ENCODE results near the gene RAD18. TPM values are rescaled to one million over a fixed set of nuclear protein-coding genes. Genes with fewer than 3 reads are reported as not detected.

Gene RAD18
- polyA plus RNA-seq, 10 donors: 3.4 to 7.9 (median 6.9) TPM

DNA sequence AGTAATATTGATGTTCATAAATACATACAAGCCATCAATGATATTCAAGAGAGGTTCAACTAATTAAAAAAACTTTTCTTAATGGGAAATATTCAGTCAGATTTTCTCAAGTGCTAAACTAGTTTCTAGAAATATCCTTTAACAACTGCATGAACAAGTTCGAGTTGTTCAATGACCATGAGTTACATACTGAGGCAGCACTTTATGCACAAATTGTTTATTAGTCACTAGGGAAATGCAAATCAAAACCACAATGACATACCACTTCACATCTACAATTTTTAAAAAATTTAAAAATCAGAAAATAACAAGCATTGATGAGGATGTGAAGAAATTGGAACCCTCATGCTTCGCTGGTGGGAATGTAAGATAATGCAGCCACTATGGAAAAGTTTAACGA lies 62.4 kb downstream of the RAD18 start:
- DNase-seq: no peak

DNA sequence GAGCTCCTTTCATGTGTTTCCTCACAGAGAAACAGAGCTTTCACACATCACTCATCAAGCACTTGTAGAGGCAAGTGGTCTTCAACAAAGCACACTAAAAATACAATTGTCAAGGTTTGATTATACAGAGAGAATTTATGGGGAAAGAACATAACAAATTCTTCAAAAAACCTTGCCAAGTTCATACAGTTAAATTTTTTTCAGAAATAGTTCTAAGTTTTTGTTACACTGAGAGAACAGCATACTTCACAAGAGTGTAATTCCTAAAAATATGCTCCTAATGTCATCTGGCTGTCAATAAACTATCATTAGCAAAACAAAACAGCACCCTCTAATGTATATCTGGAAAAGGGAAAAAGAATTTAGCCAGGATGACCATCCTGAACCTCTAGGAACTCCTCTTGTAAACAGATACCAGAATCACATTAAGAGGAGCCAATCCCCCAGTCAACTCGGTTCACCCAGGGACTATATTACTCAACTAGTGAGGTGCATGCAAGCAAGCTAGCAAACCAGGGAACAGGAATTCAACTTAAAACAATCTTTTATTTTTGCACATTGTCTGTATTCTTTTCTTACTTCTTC lies 63.3 kb downstream of the RAD18 start:
- peak in 1 of 3 donors; percentile 28 for DNase-seq

DNA sequence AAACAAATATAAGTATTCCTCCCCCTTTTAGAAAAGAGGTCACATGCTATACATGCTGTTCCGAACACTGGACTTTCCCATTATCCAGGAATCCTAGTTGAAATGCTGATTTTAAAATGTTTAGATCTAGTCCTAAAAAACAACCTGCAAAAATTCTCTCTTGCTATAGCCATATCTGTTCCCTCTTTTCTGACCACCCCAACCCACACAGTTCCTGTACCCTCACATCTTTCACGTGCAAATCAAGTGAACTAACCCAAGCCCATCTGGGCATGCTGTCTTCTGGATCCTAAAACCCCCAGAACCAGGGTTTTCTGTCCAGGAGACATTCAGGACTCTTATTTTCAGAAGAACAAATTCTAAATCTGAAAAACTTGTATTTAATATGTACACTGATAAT lies 67.4 kb downstream of the RAD18 start:
- no peak for DNase-seq

DNA sequence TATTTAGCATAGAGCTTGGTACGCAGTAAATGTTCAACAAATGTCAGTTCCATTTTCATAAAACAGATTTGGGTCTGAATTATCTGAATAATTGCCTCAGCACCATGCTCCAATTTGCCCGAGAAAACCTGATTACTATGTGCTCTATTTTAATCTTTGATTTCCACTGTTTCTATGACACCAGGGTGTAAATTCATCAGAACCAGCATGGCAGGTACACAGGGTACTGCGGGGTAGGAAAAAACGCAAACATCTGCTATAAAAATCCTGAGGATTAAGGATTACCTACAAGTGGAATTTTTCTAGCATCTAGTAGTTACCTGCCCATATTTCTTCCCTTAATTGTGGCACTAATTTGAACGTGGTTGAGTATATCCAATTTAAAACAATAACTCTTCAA lies 70.3 kb downstream of the RAD18 start:
- no peak for DNase-seq

DNA sequence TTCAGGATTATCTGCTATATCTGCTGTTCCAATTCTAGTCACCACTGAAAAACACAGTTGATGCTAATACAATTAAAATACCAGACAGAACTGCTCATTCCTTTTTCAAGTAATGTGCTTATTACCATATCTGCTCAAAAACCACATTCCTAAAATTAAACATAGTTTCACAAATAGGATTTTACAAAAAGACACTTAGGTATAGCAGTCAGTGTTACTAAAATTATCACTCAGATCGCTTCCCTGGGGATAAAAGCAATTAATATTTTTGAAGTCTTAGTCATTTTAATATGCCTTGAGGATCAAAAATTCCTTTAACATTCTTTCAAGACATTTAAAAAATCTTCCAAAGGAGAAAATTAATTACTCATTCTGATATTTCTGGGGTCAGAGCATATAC lies 71.5 kb downstream of the RAD18 start:
- DNase-seq: peak in 1 of 3 donors; percentile 74

DNA sequence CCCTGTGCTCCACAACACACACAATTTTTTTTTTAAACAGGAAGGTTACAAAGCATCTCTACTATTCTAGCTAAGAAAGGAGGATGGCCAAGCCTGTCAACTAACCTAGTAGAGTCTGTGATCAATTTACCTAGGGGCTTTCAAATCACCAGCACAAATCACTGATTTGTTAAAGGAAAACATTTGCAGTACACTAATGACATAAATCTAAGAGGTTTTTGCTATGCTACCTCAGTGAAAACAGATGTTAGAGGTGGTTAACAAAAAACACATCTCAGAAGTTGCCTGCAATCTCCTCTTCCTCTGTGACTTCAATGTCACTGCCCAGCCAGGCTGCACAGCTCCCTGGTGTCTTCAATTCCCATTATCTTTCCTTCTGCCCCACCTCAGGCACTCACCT lies 72.0 kb downstream of the RAD18 start:
- DNase-seq: peak in 1 of 3 donors; percentile 31

DNA sequence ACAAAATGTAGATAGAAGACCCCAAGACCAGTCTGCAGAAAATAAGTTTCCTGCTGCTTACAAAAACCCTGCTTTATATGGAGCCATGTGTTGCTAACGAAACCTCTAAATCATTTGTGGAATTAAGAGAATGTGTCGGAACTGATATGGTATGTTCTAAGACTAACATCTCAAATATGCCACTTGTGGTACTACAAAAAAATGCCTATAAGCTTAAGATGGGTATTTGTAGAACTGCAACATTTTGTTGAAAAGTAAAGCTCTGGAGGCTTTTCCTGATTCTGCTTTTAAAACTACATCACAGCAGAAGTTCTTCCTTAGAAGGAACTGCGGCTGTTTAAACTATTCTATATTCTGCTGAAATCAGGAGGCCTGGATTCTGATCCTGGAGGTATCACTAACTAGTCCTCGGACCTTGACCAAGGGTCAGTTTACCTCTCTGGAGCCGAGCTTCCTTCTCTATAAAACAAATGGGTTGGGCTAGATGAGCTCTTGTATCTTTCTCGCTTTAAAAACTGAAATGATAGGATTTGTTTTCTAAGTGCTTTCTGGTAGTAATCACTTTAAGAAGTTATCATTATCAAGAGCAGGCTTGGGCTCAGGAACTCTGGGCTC lies 74.9 kb downstream of the RAD18 start:
- DNase-seq: peak in 1 of 3 donors; percentile 79

DNA sequence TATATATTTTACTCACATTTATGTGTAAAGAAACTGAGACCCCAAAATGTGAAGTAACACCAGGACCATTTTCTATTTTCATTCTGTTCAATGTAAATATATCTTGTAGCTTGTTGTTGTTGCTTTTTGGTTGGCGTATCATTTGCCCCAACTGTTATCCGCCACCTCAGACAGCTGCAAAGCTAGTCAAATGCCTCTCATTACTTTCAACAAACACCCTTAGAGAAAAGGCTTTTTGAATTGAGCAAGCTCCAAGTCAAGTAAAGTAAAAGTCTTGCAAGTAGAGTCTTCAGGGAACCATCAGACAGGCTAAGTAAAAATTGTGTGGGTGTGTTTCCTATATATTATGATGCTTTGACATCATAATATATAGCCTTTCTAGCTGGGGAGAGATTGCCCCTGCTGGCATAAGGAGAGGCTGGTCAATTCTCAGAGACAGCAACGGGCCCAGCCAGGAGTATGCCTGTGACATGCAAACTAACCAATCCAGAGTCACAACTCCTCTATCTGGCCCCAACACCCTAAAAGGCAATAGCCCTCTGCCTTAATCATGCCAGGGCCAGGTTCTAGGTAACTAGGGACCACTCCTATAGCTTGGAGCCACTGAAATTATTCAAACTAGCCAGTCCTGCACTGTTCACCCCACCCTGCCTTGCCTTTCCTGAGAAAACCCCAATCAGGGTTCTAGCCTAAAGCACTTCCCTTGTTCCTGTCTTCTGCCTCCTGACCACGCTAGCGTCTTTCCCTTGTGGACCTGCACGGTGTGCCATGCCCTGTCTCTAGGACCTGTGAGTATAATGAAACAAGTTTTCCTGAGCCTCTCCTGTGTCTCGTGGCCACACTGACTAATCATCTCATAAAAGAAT lies 75.6 kb downstream of the RAD18 start:
- peak in 1 of 3 donors; percentile 13 for DNase-seq

DNA sequence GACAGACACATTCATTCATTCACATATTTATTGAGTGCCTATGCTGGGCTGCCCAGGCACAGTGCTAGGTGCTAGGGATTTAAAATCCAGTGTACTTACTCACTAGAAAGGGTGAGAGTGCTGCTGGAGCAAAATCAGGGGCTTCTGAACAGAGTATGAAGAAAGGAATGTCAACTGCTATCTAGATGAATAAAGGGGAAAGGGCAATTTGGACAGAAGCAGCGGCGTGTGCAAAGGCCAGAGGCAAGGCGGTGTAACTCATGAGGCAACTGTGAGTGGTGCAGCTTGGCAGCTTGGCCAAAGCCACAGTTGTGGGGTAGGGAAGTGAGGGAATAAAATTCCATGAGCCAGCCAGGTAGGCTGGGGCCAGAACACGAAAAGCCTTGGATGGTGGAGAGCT lies 76.7 kb downstream of the RAD18 start:
- DNase-seq: no peak

DNA sequence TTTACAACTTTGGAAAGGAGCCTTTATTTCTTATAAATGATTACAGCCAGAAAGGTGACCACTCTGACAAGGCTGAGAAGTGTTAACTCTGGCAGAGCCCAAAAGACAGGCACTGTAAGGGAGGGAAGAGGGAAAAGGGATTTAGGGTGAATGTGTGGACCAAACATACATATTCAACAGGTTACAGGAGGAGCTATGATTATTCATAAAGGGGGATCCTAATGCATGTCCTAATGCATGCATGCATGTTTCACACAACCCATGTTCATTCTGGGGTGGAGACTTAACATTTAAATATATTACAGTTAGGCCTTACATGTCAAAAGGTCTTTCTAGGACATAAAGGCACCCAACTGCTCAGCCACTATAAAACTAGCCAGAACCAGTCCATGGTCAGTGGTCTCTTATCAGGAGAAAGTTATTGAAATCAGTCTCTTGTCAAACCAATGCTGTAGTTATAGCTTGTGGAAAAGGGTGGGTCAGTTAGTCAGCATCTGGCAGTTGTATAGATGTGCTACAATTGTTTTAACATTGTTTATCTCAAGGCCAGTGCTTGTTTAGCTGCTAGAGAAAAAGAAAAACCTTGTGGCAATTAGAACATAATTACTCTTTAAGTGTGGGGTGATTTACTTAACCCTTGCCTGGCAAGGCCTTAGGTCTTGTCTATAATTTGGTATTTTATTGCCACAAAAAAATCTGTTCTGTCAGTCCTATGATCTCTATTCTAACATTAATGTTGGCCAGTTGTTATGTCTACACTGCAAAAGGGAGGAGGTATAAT lies 77.5 kb downstream of the RAD18 start:
- DNase-seq: no peak

DNA sequence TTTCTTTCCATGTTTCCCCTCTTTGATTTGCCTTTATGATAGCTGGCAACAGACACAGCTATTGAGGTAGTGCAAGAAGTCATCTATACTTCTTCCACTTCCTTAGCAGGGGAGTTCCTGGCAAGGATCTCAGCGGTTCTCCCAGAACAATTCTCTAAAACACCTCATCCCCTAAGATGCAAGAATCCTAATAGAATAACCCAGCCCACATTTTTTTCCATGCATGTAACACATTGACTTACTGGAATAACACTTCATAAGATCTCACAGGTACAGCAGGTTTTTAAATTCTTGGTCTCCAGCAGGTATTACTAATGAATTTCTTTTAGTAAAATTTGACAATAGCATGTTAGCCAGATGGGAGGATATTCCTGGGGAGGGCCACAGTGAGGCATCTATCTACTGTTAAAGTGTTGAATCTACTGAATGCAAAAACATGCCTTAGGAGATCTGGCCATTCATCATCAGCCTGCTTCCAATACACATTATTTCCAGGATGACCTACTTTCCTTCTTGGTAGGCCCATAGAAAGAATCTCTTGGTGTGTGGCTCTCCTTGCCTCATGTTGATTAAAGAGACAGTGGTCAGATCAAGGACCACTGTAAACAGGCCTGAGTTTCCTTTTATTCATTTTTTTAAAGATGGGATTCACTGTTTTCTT lies 78.5 kb downstream of the RAD18 start:
- DNase-seq: no peak

DNA sequence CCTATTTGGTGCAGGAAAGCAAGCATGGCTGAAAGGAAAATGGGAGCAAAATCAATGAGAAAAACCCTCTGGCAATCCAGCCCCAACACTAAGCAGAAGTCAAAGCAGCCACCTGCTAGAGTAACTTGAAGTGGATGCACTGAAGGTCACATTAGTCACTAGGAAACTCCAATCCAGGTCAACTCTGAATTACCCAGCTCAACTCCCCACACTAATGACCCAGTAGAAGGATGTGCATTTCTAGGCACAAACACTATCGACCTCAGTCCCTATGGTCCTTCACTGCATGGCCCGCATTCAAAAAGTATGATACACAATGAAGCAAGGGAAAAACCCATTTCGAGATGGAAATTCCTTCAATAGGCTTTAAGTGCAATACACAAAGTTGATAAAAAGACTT lies 80.6 kb downstream of the RAD18 start:
- DNase-seq: no peak

DNA sequence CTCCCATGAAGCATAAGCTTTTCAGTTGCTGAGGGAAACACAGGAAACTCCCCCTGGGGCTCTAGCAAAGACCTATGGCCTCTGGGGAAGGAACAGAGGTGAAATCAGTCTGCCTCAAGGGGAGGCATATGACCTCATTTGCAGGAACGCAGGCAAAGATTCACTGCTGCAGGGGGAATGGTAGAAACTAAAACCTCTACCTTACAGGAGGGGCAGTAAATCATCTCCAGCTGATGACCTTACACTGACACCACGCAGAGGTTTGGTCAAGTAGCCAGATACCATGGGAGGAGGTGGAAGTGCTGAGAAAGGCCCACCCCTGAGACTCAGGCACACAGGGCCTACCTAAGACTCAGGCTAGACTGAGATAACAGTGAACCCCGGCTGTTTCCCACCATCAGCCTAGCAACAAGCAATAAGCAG lies 81.1 kb downstream of the RAD18 start:
- DNase-seq: no peak

DNA sequence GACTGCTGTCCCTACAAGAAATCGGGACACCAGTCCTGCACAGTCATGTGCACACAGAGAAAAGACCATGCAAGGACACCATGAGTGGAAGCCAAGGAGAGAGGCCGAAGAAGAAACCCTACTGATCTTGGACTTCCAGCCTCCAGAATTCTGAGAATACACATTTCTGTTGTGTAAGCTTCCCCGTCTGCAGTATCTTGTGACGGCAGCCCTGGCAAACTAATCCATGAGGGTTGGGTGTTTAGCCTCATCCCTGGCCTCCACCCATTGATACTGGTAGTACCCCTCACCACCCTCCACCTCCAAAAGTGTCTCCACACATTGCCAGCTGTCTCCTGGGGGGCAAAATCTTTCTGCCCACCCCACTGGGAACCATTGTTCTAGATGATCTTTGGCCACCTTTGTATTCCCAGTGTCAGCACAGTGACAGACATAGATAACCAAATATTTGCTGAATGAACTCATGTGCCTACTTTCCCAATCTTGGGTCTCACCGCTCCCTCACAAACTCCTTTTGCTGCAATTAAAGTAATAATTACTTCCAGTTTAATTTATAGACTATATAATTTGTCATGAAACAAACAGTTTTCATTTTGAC lies 83.8 kb downstream of the RAD18 start:
- no peak for DNase-seq

DNA sequence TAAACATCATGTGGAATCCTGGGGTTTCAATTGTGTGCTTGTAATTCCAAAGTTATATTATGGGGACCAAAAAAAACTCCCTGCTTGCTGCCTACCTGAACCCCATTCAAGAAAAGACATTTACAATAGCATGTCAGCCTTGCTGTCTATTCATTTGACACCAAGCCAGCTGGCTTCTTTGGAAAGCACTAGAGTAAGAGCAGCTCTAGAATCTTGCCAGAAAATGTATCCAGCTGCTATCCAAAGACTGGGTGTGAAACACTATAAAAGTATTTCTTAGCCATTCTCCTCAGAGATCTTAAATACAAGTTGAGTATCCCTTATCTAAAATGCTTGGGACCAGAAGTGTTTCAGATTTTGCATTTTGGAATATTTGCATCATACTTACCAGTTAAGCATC lies 87.4 kb downstream of the RAD18 start:
- DNase-seq: peak; percentile 27 to 56 (median 33)

DNA sequence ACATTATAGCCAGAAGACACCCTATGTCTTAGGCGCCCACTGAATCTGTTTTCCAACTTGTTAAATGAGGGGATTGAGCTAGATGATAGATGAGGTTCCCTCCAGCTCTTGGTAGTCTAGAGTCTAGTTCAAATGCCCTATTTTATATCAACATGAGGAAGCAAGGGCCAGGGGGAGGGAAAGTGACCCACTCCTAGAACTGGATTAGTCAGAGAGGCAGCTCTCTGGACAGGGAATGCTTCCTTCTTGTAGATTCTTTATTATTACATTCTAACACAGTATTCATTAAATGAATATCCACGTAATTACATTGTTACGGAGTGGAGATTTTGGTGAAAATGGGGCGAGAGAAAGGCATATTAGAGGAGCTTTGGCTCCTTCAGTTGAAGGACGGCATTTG lies 89.5 kb downstream of the RAD18 start:
- no peak for DNase-seq

DNA sequence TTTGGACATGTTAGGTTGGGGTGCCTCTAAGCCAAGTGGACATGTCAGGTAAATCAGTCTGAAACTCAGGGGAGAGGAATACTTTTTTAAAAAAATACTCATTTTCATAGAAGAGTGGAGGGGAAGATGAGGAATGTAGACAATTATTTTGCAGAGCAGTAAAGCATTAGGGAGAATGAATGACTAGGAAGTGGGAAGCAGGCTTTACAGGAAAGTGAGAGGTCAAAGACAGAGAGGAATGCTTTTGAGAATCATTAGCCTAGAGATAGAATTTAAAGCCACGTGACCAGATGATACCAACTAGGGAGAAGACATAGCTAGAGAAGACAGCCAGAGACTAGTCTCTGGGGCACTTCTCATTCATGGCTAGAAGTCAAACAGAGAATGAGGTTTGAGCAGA lies 91.0 kb downstream of the RAD18 start:
- no peak for DNase-seq

DNA sequence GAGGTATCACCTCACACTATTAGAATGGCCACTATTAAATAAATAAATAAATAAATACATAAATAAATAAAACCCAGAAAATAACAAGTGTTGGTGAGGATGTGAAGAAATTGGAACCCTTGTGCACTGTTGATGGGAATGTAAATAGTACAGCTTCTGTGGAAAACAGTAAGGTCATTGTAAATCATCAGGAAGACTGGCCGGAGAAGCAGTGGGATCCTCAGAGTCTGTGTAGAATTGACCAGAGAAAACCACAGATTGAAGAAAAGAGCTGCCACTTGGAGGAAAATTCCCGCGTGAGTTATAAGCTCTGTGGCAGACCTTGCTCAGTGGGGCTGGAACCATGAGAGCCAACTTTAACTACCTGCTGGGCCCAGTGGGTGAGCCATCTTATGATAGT lies 92.0 kb downstream of the RAD18 start:
- no peak for DNase-seq

DNA sequence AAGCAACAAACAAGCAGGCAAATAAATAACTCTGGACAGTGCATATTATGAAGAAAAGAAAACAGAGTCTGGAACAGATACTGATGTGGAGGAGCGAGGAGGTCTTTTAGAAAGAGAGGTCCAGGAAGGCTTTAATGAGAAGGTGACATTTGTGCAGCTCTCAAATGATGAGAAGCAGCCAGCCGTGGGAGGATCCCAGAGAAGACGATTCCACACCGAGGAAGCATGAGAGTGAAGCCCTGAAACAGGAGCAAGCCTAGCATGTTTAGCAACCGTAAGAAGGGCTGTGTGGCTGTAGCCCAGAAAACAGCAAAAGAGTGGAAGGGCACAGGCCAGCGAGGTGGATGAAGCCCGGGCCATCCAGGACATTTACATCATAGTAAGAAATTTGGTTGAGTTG lies 93.1 kb downstream of the RAD18 start:
- DNase-seq: no peak

DNA sequence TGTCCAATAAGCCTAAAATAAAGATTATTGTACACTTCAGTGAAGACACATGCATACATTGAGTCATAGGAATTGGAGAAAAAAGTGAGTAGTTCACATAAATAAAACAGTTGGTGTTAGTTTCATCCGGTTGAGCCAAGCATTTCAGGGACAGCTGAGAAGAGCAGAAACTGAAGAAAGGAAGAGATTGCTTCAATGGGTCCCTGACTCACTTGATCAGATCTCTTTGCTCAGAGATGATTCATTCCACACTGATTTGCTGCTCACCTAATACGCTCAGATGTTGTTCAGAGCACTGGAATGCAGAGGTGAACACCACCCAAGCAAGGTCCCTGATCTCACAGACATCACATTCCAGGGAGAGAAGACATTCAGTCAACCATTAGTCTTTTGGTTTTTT lies 93.7 kb downstream of the RAD18 start:
- peak in 1 of 3 donors; percentile 93 for DNase-seq

DNA sequence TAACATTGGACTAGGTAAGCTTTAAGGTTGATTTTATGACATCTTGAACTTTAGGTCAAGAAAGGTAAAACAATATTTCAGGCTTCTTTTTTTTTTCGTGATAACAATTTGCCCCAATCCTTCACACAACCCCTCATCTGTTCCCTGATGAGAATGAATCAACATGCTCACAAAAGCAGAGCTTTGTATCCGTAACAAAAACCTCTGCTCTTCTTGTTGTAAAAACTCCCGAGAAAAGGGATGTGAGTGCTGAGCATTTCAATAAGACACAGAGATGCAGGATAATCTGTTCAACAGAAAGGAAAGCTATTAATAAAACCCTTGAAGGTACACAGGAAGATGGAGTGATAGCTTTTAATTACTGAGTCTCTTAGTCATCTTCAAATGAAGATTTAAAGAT lies 94.3 kb downstream of the RAD18 start:
- DNase-seq: no peak

Data from muscle of back (tissue), 11 donors.